ENCODE measurements around the gene GABRR3.

GRCh38 chr3:98056035-98056434 lies 20.9 kb upstream of the GABRR3 start:
- TF ChIP-seq, protein P1, sequence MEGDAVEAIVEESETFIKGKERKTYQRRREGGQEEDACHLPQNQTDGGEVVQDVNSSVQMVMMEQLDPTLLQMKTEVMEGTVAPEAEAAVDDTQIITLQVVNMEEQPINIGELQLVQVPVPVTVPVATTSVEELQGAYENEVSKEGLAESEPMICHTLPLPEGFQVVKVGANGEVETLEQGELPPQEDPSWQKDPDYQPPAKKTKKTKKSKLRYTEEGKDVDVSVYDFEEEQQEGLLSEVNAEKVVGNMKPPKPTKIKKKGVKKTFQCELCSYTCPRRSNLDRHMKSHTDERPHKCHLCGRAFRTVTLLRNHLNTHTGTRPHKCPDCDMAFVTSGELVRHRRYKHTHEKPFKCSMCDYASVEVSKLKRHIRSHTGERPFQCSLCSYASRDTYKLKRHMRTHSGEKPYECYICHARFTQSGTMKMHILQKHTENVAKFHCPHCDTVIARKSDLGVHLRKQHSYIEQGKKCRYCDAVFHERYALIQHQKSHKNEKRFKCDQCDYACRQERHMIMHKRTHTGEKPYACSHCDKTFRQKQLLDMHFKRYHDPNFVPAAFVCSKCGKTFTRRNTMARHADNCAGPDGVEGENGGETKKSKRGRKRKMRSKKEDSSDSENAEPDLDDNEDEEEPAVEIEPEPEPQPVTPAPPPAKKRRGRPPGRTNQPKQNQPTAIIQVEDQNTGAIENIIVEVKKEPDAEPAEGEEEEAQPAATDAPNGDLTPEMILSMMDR (IDR thresholded peaks at IDR 0.05), result no peak
- TF ChIP-seq POLR2AphosphoS5 (IDR thresholded peaks at IDR 0.05), result no peak

Data from esophagus muscularis mucosa (tissue), 3 donors.